ENCODE measurements around the gene ATP2B1. TPM values are rescaled to one million over a fixed set of nuclear protein-coding genes. Genes with fewer than 3 reads are reported as not detected.

ATP2B1 gene
- total RNA-seq, 1 donor from 2014 or later: 48.9 TPM

- Histone ChIP-seq H3K9me3 (ENCODE audit: insufficient read depth, low read depth, low read length) (no peaks in the 10 kb centered on the region), H3K4me1 (ENCODE audit: insufficient read depth, low read length) (no peaks in the 10 kb centered on the region), H4K20me1 (ENCODE audit: insufficient read depth, low read length) (no peaks in the 10 kb centered on the region), H3K36me3 (ENCODE audit: insufficient read depth, low read length) (peaks cover 19% of the 10 kb centered on the region), H3K4me3 (ENCODE audit: insufficient read depth, low read depth, low read length) (no peak overlapping the region), H3K79me2 (ENCODE audit: insufficient read depth, low read length) (no peaks in the 10 kb centered on the region), H3K4me2 (ENCODE audit: low read length) (no peak overlapping the region), H3K9ac (ENCODE audit: low read length) (no peak overlapping the region), H3K27ac (ENCODE audit: low read depth, low read length) (no peak overlapping the region), H3K27me3 (ENCODE audit: insufficient read depth, low read length) (no peaks in the 10 kb centered on the region), H2AFZ (ENCODE audit: low read depth, low read length) (no peak overlapping the region)
- TF ChIP-seq EZH2 (IDR thresholded peaks at IDR 0.05; ENCODE audit: insufficient read depth, low read length) (no peak), CTCF (IDR thresholded peaks at IDR 0.05; ENCODE audit: insufficient read depth, low read depth, low read length) (no peak)
- Mint-ChIP-seq H3K36me3 (ENCODE audit: low read depth, unreplicated experiment) (no peaks in the 10 kb centered on the region), H3K27ac (ENCODE audit: unreplicated experiment) (no peak overlapping the region), H3K9me3 (ENCODE audit: unreplicated experiment) (no peaks in the 10 kb centered on the region), H3K4me3 (ENCODE audit: unreplicated experiment) (no peak overlapping the region), H3K27me3 (ENCODE audit: low read depth, unreplicated experiment) (no peaks in the 10 kb centered on the region), H3K4me1 (ENCODE audit: low read depth, unreplicated experiment) (no peaks in the 10 kb centered on the region)
- FAIRE-seq (no peak), DNase-seq (ENCODE audit: low read depth) (no peak)
Observed at GRCh38 chr12:89610366-89610765, 98.3 kb downstream of the ATP2B1 start.

- Histone ChIP-seq H3K9ac (ENCODE audit: low read length) (no peak overlapping the region), H3K27me3 (ENCODE audit: insufficient read depth, low read length) (no peaks in the 10 kb centered on the region), H3K36me3 (ENCODE audit: insufficient read depth, low read length) (peaks cover 24% of the 10 kb centered on the region), H4K20me1 (ENCODE audit: insufficient read depth, low read length) (no peaks in the 10 kb centered on the region), H3K9me3 (ENCODE audit: insufficient read depth, low read depth, low read length) (no peaks in the 10 kb centered on the region), H3K4me1 (ENCODE audit: insufficient read depth, low read length) (no peaks in the 10 kb centered on the region), H3K27ac (ENCODE audit: low read depth, low read length) (no peak overlapping the region), H3K4me3 (ENCODE audit: insufficient read depth, low read depth, low read length) (no peak overlapping the region), H2AFZ (ENCODE audit: low read depth, low read length) (no peak overlapping the region), H3K4me2 (ENCODE audit: low read length) (no peak overlapping the region), H3K79me2 (ENCODE audit: insufficient read depth, low read length) (no peaks in the 10 kb centered on the region)
- FAIRE-seq (no peak), DNase-seq (ENCODE audit: low read depth) (no peak)
- Mint-ChIP-seq H3K9me3 (ENCODE audit: unreplicated experiment) (no peaks in the 10 kb centered on the region), H3K4me3 (ENCODE audit: unreplicated experiment) (no peak overlapping the region), H3K36me3 (ENCODE audit: low read depth, unreplicated experiment) (peaks cover 18% of the 10 kb centered on the region), H3K4me1 (ENCODE audit: low read depth, unreplicated experiment) (no peaks in the 10 kb centered on the region), H3K27ac (ENCODE audit: unreplicated experiment) (no peak overlapping the region), H3K27me3 (ENCODE audit: low read depth, unreplicated experiment) (no peaks in the 10 kb centered on the region)
- TF ChIP-seq CTCF (IDR thresholded peaks at IDR 0.05; ENCODE audit: insufficient read depth, low read depth, low read length) (no peak), EZH2 (IDR thresholded peaks at IDR 0.05; ENCODE audit: insufficient read depth, low read length) (no peak)
Observed at GRCh38 chr12:89603678-89604077, 105.0 kb downstream of the ATP2B1 start.

GRCh38 chr12:89597770-89598169, 110.9 kb downstream of the ATP2B1 start:
- no peaks in the 10 kb centered on the region for H3K79me2 ChIP-seq (ENCODE audit: insufficient read depth, low read length)
- no peaks in the 10 kb centered on the region for H4K20me1 ChIP-seq (ENCODE audit: insufficient read depth, low read length)
- peaks cover 8% of the 10 kb centered on the region for H3K36me3 ChIP-seq (ENCODE audit: insufficient read depth, low read length)
- Mint-ChIP-seq H3K4me1 (ENCODE audit: low read depth, unreplicated experiment) (no peaks in the 10 kb centered on the region), H3K27me3 (ENCODE audit: low read depth, unreplicated experiment) (no peaks in the 10 kb centered on the region), H3K27ac (ENCODE audit: unreplicated experiment) (no peak overlapping the region), H3K4me3 (ENCODE audit: unreplicated experiment) (no peak overlapping the region), H3K9me3 (ENCODE audit: unreplicated experiment) (no peaks in the 10 kb centered on the region), H3K36me3 (ENCODE audit: low read depth, unreplicated experiment) (peaks cover 9% of the 10 kb centered on the region)
- H3K9me3 ChIP-seq (ENCODE audit: insufficient read depth, low read depth, low read length): no peaks in the 10 kb centered on the region
- H3K4me3 ChIP-seq (ENCODE audit: insufficient read depth, low read depth, low read length): no peak overlapping the region
- H3K9ac ChIP-seq (ENCODE audit: low read length): no peak overlapping the region
- FAIRE-seq (no peak), DNase-seq (ENCODE audit: low read depth) (no peak)
- no peaks in the 10 kb centered on the region for H3K4me1 ChIP-seq (ENCODE audit: insufficient read depth, low read length)
- no peaks in the 10 kb centered on the region for H3K27me3 ChIP-seq (ENCODE audit: insufficient read depth, low read length)
- H3K27ac ChIP-seq (ENCODE audit: low read depth, low read length): no peak overlapping the region
- no peak overlapping the region for H3K4me2 ChIP-seq (ENCODE audit: low read length)
- no peak for TF ChIP-seq CTCF (IDR thresholded peaks at IDR 0.05; ENCODE audit: insufficient read depth, low read depth, low read length)
- no peak for TF ChIP-seq EZH2 (IDR thresholded peaks at IDR 0.05; ENCODE audit: insufficient read depth, low read length)
- H2AFZ ChIP-seq (ENCODE audit: low read depth, low read length): no peak overlapping the region
